KOPT-K1 (cell line): ENCODE data around the gene HEG1.

ENCODE experiments used
- H3K27ac ChIP-seq: fragments of 200-600 bp; sonication (generic); 2 replicates; pipeline ENCODE4 v1.5.1; 2016; ENCODE audit warnings: antibody characterized with exemption, mild to moderate bottlenecking, low read depth, low read length; ENCODE audit not compliant: poor library complexity, severe bottlenecking
- H3K36me3 ChIP-seq: fragments of 200-600 bp; sonication (generic); 2 replicates; pipeline ENCODE4 v1.5.1; 2017; ENCODE audit warnings: antibody characterized with exemption, mild to moderate bottlenecking, low read length, moderate library complexity; ENCODE audit not compliant: insufficient read depth
- H3K9me3 ChIP-seq: fragments of 200-600 bp; sonication (generic); 2 replicates; pipeline ENCODE4 v1.5.1; 2017; ENCODE audit warnings: antibody characterized with exemption, low read length, mild to moderate bottlenecking; ENCODE audit not compliant: insufficient read depth, poor library complexity, severe bottlenecking

The HEG1 gene

GRCh38 chr3:125002414-125003368 lies 53.1 kb downstream of the HEG1 start:
- H3K27ac ChIP-seq: no peak overlapping the region
- H3K9me3 ChIP-seq: no peaks in the 10 kb centered on the region
- H3K36me3 ChIP-seq: peaks cover 71% of the 10 kb centered on the region

- Histone ChIP-seq H3K9me3 (no peaks in the 10 kb centered on the region), H3K36me3 (peaks cover 77% of the 10 kb centered on the region), H3K27ac (no peak overlapping the region)
These were observed 54.0 kb downstream of the HEG1 start for GRCh38 chr3:125001557-125002413.

GRCh38 chr3:125000661-125001060 lies 55.1 kb downstream of the HEG1 start:
- no peak overlapping the region for H3K27ac ChIP-seq
- H3K36me3 ChIP-seq: peaks cover 80% of the 10 kb centered on the region

GRCh38 chr3:124999897-125000435 lies 55.8 kb downstream of the HEG1 start:
- Histone ChIP-seq H3K27ac (no peak overlapping the region), H3K36me3 (peaks cover 77% of the 10 kb centered on the region), H3K9me3 (no peaks in the 10 kb centered on the region)

More at GRCh38 chr3:125000661-125001060, 55.1 kb downstream of the HEG1 start:
- no peaks in the 10 kb centered on the region for H3K9me3 ChIP-seq

- Histone ChIP-seq H3K9me3 (no peaks in the 10 kb centered on the region), H3K27ac (no peak overlapping the region), H3K36me3 (peaks cover 72% of the 10 kb centered on the region)
These were observed 56.5 kb downstream of the HEG1 start for GRCh38 chr3:124999317-124999716.

GRCh38 chr3:124998247-124998630 lies 57.6 kb downstream of the HEG1 start:
- H3K9me3 ChIP-seq: no peaks in the 10 kb centered on the region
- H3K27ac ChIP-seq: no peak overlapping the region
- peaks cover 71% of the 10 kb centered on the region for H3K36me3 ChIP-seq

GRCh38 chr3:124997303-124998246 lies 58.2 kb downstream of the HEG1 start:
- peaks cover 64% of the 10 kb centered on the region for H3K36me3 ChIP-seq
- no peaks in the 10 kb centered on the region for H3K9me3 ChIP-seq
- no peak overlapping the region for H3K27ac ChIP-seq

- H3K27ac ChIP-seq: no peak overlapping the region
- H3K9me3 ChIP-seq: no peaks in the 10 kb centered on the region
- peaks cover 52% of the 10 kb centered on the region for H3K36me3 ChIP-seq
These were observed 60.3 kb downstream of the HEG1 start for GRCh38 chr3:124995460-124995994.

- Histone ChIP-seq H3K27ac (no peak overlapping the region), H3K9me3 (no peaks in the 10 kb centered on the region), H3K36me3 (peaks cover 55% of the 10 kb centered on the region)
These were observed 62.3 kb downstream of the HEG1 start for GRCh38 chr3:124993466-124993865.

- Histone ChIP-seq H3K9me3 (no peaks in the 10 kb centered on the region), H3K36me3 (peaks cover 41% of the 10 kb centered on the region), H3K27ac (no peak overlapping the region)
These were observed 63.8 kb downstream of the HEG1 start for GRCh38 chr3:124992041-124992440.

- Histone ChIP-seq H3K36me3 (peaks cover 14% of the 10 kb centered on the region; the same call in 1 of the 2 replicates), H3K9me3 (no peaks in the 10 kb centered on the region), H3K27ac (no peak overlapping the region)
These were observed 69.3 kb downstream of the HEG1 start for GRCh38 chr3:124986192-124987143.

GRCh38 chr3:124985349-124985748 lies 70.4 kb downstream of the HEG1 start:
- no peaks in the 10 kb centered on the region for H3K9me3 ChIP-seq
- peaks cover 10% of the 10 kb centered on the region; the same call in 1 of the 2 replicates for H3K36me3 ChIP-seq
- H3K27ac ChIP-seq: no peak overlapping the region

- Histone ChIP-seq H3K9me3 (no peaks in the 10 kb centered on the region), H3K27ac (no peak overlapping the region), H3K36me3 (peaks cover 4% of the 10 kb centered on the region; the same call in 1 of the 2 replicates)
These were observed 71.0 kb downstream of the HEG1 start for GRCh38 chr3:124984754-124985153.
